Smooth muscle cell (in vitro differentiated cells): Measurements from ENCODE around the gene SYT12. TPM values are rescaled to one million over a fixed set of nuclear protein-coding genes. Genes with fewer than 3 reads are reported as not detected.

Experiments
- DNase-seq: peaks from one replicate; lab custom pipeline; 2025; ENCODE audit not compliant: unreplicated experiment; lab: John Stamatoyannopoulos, UW
- H2AFZ ChIP-seq: fragments of 200-600 bp; sonication (generic); 2 replicates; pipeline ENCODE4 v1.6.0; 2016; ENCODE audit warnings: antibody characterized with exemption, low read depth, mild to moderate bottlenecking
- H3F3A ChIP-seq: fragments of 200-600 bp; sonication (generic); 2 replicates; pipeline ENCODE4 v1.6.0; 2017; ENCODE audit warnings: antibody characterized with exemption, low read depth
- H3K27ac ChIP-seq: fragments of 200-600 bp; sonication (generic); 2 replicates; pipeline ENCODE4 v1.5.1; 2016; ENCODE audit warnings: low read depth, mild to moderate bottlenecking
- H3K27me3 ChIP-seq: fragments of 200-600 bp; sonication (generic); 2 replicates; pipeline ENCODE4 v1.6.1; 2016; ENCODE audit warnings: low read depth, mild to moderate bottlenecking
- H3K36me3 ChIP-seq: fragments of 200-600 bp; sonication (generic); 2 replicates; pipeline ENCODE4 v1.5.1; 2016; ENCODE audit warnings: low read depth
- H3K4me1 ChIP-seq: fragments of 200-600 bp; sonication (generic); 2 replicates; pipeline ENCODE4 v1.5.1; 2016; ENCODE audit warnings: low read depth
- H3K4me2 ChIP-seq: fragments of 200-600 bp; sonication (generic); 2 replicates; pipeline ENCODE4 v1.6.0; 2016; ENCODE audit warnings: mild to moderate bottlenecking
- H3K4me3 ChIP-seq: fragments of 200-600 bp; sonication (generic); 2 replicates; pipeline ENCODE4 v1.5.1; 2016; ENCODE audit warnings: mild to moderate bottlenecking
- H3K79me2 ChIP-seq: fragments of 200-600 bp; sonication (generic); 2 replicates; pipeline ENCODE4 v1.6.0; 2016; ENCODE audit warnings: low read depth, mild to moderate bottlenecking
- H3K9ac ChIP-seq: fragments of 200-600 bp; sonication (generic); 2 replicates; pipeline ENCODE4 v1.6.0; 2016; ENCODE audit warnings: low read depth
- H3K9me3 ChIP-seq: fragments of 200-600 bp; sonication (generic); replicated peaks from 2 replicates; pipeline ENCODE4 v1.5.1; 2016; ENCODE audit warnings: low read depth
- H4K20me1 ChIP-seq: fragments of 200-600 bp; sonication (generic); 2 replicates; pipeline ENCODE4 v1.6.0; 2016; ENCODE audit warnings: low read depth
- WGBS: methylation state at CpG from one replicate; pipeline ENCODE4 v1.1.7; 2016; ENCODE audit warnings: low lambda C conversion rate; 5-methylcytosine and 5-hydroxymethylcytosine counted together
- polyA plus RNA-seq: library from polyadenylated mRNA; unstranded; fragments of >200 nt; fragmentation: Nextera tagmentation; extraction: Ambion mirVana; gene quantifications from 2 replicates; pipeline ENCODE4 v1.2.1, GENCODE V29; 2016
- total RNA-seq: library from RNA; depleted of rRNA; stranded (reverse); fragments of >200 nt; gene quantifications from 2 replicates; pipeline ENCODE4 v1.2.3, GENCODE V29; 2014
- TF ChIP-seq, protein P1 (sequence below): fragments of 200-600 bp; sonication (generic); IDR thresholded peaks from 2 replicates; pipeline ENCODE4 v1.5.1; 2017; ENCODE audit warnings: borderline replicate concordance, mild to moderate bottlenecking, antibody characterized with exemption; ENCODE audit not compliant: insufficient read depth, poor library complexity, severe bottlenecking

SYT12 gene
- total and polyA plus RNA-seq, 2 experiments from 2014 or later = 2.1 to 3.4 TPM

- no peaks in the 10 kb centered on the region for H4K20me1 ChIP-seq
Observed at GRCh38 chr11:67043572-67044349, 20.8 kb downstream of the SYT12 start.

DNA sequence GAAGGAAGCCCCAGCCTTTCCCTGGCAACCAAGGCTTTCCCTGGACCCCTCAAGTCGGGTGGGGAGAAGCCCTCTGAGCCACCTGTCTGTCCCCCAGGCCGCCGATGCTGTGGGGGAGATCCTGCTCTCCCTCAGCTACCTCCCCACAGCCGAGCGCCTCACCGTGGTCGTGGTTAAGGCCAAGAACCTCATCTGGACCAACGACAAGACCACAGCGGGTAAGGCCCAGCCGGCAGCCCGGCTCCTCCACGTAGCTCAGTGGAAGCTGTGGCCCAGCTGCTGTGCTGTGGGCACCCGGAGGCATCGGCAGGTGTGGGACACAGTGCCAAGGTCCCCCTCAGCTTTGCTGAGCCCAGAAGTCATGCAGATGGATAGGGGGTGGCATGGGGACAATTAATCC lies 21.6 kb downstream of the SYT12 start:
- Histone ChIP-seq H3K27me3 (no peaks in the 10 kb centered on the region), H3K4me1 (no peaks in the 10 kb centered on the region), H3K9me3 (no peaks in the 10 kb centered on the region), H3K27ac (no peak overlapping the region), H3K4me3 (no peak overlapping the region), H4K20me1 (no peaks in the 10 kb centered on the region), H3K79me2 (no peaks in the 10 kb centered on the region), H3K9ac (no peak overlapping the region), H2AFZ (no peak overlapping the region), H3K36me3 (no peaks in the 10 kb centered on the region), H3K4me2 (no peak overlapping the region), H3F3A (no peaks in the 10 kb centered on the region)
- TF ChIP-seq, protein P1, sequence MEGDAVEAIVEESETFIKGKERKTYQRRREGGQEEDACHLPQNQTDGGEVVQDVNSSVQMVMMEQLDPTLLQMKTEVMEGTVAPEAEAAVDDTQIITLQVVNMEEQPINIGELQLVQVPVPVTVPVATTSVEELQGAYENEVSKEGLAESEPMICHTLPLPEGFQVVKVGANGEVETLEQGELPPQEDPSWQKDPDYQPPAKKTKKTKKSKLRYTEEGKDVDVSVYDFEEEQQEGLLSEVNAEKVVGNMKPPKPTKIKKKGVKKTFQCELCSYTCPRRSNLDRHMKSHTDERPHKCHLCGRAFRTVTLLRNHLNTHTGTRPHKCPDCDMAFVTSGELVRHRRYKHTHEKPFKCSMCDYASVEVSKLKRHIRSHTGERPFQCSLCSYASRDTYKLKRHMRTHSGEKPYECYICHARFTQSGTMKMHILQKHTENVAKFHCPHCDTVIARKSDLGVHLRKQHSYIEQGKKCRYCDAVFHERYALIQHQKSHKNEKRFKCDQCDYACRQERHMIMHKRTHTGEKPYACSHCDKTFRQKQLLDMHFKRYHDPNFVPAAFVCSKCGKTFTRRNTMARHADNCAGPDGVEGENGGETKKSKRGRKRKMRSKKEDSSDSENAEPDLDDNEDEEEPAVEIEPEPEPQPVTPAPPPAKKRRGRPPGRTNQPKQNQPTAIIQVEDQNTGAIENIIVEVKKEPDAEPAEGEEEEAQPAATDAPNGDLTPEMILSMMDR = no peak
- 84% methylated on average over 14 of the region's 14 CpGs for WGBS
- DNase-seq = no peak

More at GRCh38 chr11:67043572-67044349, 20.8 kb downstream of the SYT12 start:
- 86% methylated on average over 18 of the region's 18 CpGs for WGBS
- no peak overlapping the region for H3K27ac ChIP-seq
- H2AFZ ChIP-seq = no peak overlapping the region
- H3K36me3 ChIP-seq = no peaks in the 10 kb centered on the region
- no peaks in the 10 kb centered on the region for H3K9me3 ChIP-seq
- no peak overlapping the region for H3K4me2 ChIP-seq
- DNase-seq = no peak
- H3F3A ChIP-seq = no peaks in the 10 kb centered on the region
- no peak overlapping the region for H3K4me3 ChIP-seq
- H3K79me2 ChIP-seq = no peaks in the 10 kb centered on the region
- H3K27me3 ChIP-seq = no peaks in the 10 kb centered on the region
- TF ChIP-seq, protein P1 = no peak
- H3K4me1 ChIP-seq = no peaks in the 10 kb centered on the region
- H3K9ac ChIP-seq = no peak overlapping the region

DNA sequence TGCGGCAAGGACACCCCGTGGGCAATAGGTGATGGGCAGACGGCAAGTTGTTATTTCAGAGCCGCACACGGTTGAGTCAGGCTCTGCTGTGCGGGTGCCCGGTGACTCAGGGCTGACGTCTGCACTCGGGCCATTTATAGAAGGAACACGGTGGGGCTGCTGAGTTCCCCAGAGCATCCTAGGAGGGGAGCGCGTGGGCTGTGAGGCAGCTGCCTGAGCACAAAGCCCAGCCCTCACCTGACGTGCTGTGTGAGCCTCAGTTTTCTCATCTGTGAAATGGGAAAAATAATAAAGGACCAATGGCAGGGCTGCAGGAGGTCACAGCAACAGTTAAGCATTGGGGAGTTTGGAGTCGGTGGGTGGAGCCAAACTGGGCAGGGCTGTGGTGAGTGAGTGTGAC lies 22.4 kb downstream of the SYT12 start:
- no peak overlapping the region for H3K4me3 ChIP-seq
- H3K9me3 ChIP-seq = no peaks in the 10 kb centered on the region
- WGBS = 38% methylated on average over 14 of the region's 14 CpGs
- H3F3A ChIP-seq = no peaks in the 10 kb centered on the region
- no peaks in the 10 kb centered on the region for H4K20me1 ChIP-seq
- no peaks in the 10 kb centered on the region for H3K27me3 ChIP-seq
- H3K9ac ChIP-seq = no peak overlapping the region
- no peaks in the 10 kb centered on the region for H3K36me3 ChIP-seq
- TF ChIP-seq, protein P1 = no peak
- H3K79me2 ChIP-seq = no peaks in the 10 kb centered on the region
- no peak for DNase-seq
- no peak overlapping the region for H3K4me2 ChIP-seq
- no peak overlapping the region for H2AFZ ChIP-seq
- no peaks in the 10 kb centered on the region for H3K4me1 ChIP-seq
- no peak overlapping the region for H3K27ac ChIP-seq
